ENCODE results near the gene SSU72. TPM values are rescaled to one million over a fixed set of nuclear protein-coding genes. Genes with fewer than 3 reads are reported as not detected.
"Not testable (repeated sequence)": the region's sequence is repeated elsewhere in the genome, so short reads cannot be mapped to it uniquely, and the experiment has no call there.

SSU72 gene
- total RNA-seq, 1 experiment from 2014 or later: 140 TPM

GRCh38 chr1:1542766-1543705 is 31.6 kb downstream of the SSU72 start:
- DNase-seq (ENCODE audit: low spot score): no peak

- no peak for DNase-seq (ENCODE audit: low spot score)
Observed at GRCh38 chr1:1541956-1542765, 32.5 kb downstream of the SSU72 start.

GRCh38 chr1:1540818-1541628 is 33.6 kb downstream of the SSU72 start:
- no peak for DNase-seq (ENCODE audit: low spot score)

GRCh38 chr1:1540090-1540817 is 34.4 kb downstream of the SSU72 start, which contains the start of gene TMEM240:
Gene TMEM240, minus strand, starts transcription at chr1:1540624. Its CDS starts 278 bp downstream, at chr1:1540346.
- DNase-seq (ENCODE audit: low spot score): no peak

GRCh38 chr1:1539310-1540089 is 35.2 kb downstream of the SSU72 start:
- DNase-seq (ENCODE audit: low spot score): no peak

- DNase-seq (ENCODE audit: low spot score): no peak
Observed at GRCh38 chr1:1538989-1539309, 35.7 kb downstream of the SSU72 start.

- no peak for DNase-seq (ENCODE audit: low spot score)
Observed at GRCh38 chr1:1538334-1538733, 36.3 kb downstream of the SSU72 start.

GRCh38 chr1:1537626-1538250 is 36.9 kb downstream of the SSU72 start:
- no peak for DNase-seq (ENCODE audit: low spot score)

- no peak for DNase-seq (ENCODE audit: low spot score)
Observed at GRCh38 chr1:1536938-1537546, 37.6 kb downstream of the SSU72 start.

- no peak for DNase-seq (ENCODE audit: low spot score)
Observed at GRCh38 chr1:1536019-1536937, 38.4 kb downstream of the SSU72 start.

- DNase-seq (ENCODE audit: low spot score): no peak
Observed at GRCh38 chr1:1535201-1536018, 39.3 kb downstream of the SSU72 start.

- no peak for DNase-seq (ENCODE audit: low spot score)
Observed at GRCh38 chr1:1534401-1535154, 40.1 kb downstream of the SSU72 start.

GRCh38 chr1:1533894-1534291 is 40.8 kb downstream of the SSU72 start:
- DNase-seq (ENCODE audit: low spot score): not testable (repeated sequence)

- DNase-seq (ENCODE audit: low spot score): not testable (repeated sequence)
Observed at GRCh38 chr1:1533176-1533893, 41.3 kb downstream of the SSU72 start.

GRCh38 chr1:1531947-1532346 is 42.7 kb downstream of the SSU72 start:
- no peak for DNase-seq (ENCODE audit: low spot score)

- DNase-seq (ENCODE audit: low spot score): no peak
Observed at GRCh38 chr1:1529936-1530335, 44.7 kb downstream of the SSU72 start.
